A549 (cell line): ENCODE results near the gene SEMG2. TPM values are rescaled to one million over a fixed set of nuclear protein-coding genes. Genes with fewer than 3 reads are reported as not detected.

Source experiments
- ATAC-seq, 2 experiments: fragments of 200-7000 bp in 1 of 2; fragments of >200 bp in 1 of 2; cut with Nextera tagmentation in 1 of 2; cut with Tn5 transposase in 1 of 2; 3 replicates each; pipeline versions ENCODE4 v1.8.0 to v1.9.1; 2018 to 2020; ENCODE audit warnings: mild to moderate bottlenecking in 1 of 2, moderate library complexity in 1 of 2
- CTCF ChIA-PET: fragments of 300-600 bp; sonication (Branson Sonifier 250); formaldehyde crosslinking; extraction: SDS; loops from one replicate; lab custom pipeline; 2021; ENCODE audit warnings: antibody characterized with exemption, inconsistent platforms; lab: Yijun Ruan, JAX
- POLR2A ChIA-PET: fragments of 350-600 bp; formaldehyde crosslinking; extraction: SDS; loops from one replicate; lab custom pipeline; 2021; ENCODE audit warnings: antibody characterized with exemption, inconsistent platforms; lab: Yijun Ruan, JAX
- DNase-seq, 2 experiments: peaks; one replicate each; pipeline versions ENCODE4 v3.0.0 to v3.0.0-alpha.2; 2011 to 2016; ENCODE audit warnings: low read depth in 1 of 2, low spot score in 1 of 2
- FAIRE-seq: peaks from 2 replicates; lab custom pipeline; 2011; peaks lifted over from hg19 to GRCh38; lab: Jason Lieb, UNC
- H3K27ac ChIP-seq, 2 experiments: fragments of >200 bp; sonication (Bioruptor Twin); formaldehyde crosslinking; 3 replicates each; pipeline ENCODE4 v1.5.1; 2016 to 2017
- H3K4me1 ChIP-seq: fragments of >200 bp; sonication (Bioruptor Twin); formaldehyde crosslinking; 3 replicates; pipeline ENCODE4 v1.6.1; 2016
- H3K4me2 ChIP-seq: fragments of >200 bp; sonication (Bioruptor Twin); formaldehyde crosslinking; 3 replicates; pipeline ENCODE4 v1.6.1; 2016
- H3K4me3 ChIP-seq: fragments of >200 bp; sonication (Bioruptor Twin); formaldehyde crosslinking; 3 replicates; pipeline ENCODE4 v1.5.1; 2016
- H3K9me3 ChIP-seq: fragments of >200 bp; sonication (Bioruptor Twin); formaldehyde crosslinking; 3 replicates; pipeline ENCODE4 v1.6.1; 2016
- BHLHE40 ChIP-seq: IDR thresholded peaks from 2 replicates; pipeline ENCODE4 v1.6.1; 2012; ENCODE audit warnings: low read depth, low read length, inconsistent platforms
- CTCF ChIP-seq: fragments of >200 bp; sonication (Bioruptor Twin); formaldehyde crosslinking; IDR thresholded peaks from 3 replicates; pipeline ENCODE4 v1.5.1; 2016
- EHF ChIP-seq: fragments of 250-450 bp; sonication (Bioruptor Pico); IDR thresholded peaks from 2 replicates; pipeline ENCODE4 v1.5.0; 2020; ENCODE audit warnings: mild to moderate bottlenecking
- EHMT2 ChIP-seq: fragments of 200-600 bp; sonication (generic); IDR thresholded peaks from 2 replicates; pipeline ENCODE4 v1.6.1; 2016; ENCODE audit warnings: antibody characterized with exemption, low read depth, mild to moderate bottlenecking, moderate library complexity
- EP300 ChIP-seq, 2 experiments: fragments of >200 bp; sonication (Bioruptor Twin); formaldehyde crosslinking; IDR thresholded peaks; 2 replicates in 1 of 2; 3 replicates in 1 of 2; pipeline ENCODE4 v1.6.1; 2016 to 2017
- ESRRA ChIP-seq: fragments of 150-350 bp; IDR thresholded peaks from 2 replicates; pipeline ENCODE4 v1.6.1; 2014; ENCODE audit warnings: mild to moderate bottlenecking, low read length, borderline replicate concordance
- FOSL2 ChIP-seq, 2 experiments: fragments of 450-650 bp in 1 of 2; fragments of >200 bp in 1 of 2; sonication (Bioruptor Twin) in 1 of 2; formaldehyde crosslinking; IDR thresholded peaks; 2 replicates each; pipeline versions ENCODE4 v1.5.0 to v1.6.1; 2016 to 2020; ENCODE audit warnings: mild to moderate bottlenecking in 1 of 2, moderate library complexity in 1 of 2
- GATA3 ChIP-seq: IDR thresholded peaks from 2 replicates; pipeline ENCODE4 v1.6.1; 2012; ENCODE audit warnings: borderline replicate concordance
- HES2 ChIP-seq: fragments of >200 bp; sonication (Bioruptor Twin); formaldehyde crosslinking; IDR thresholded peaks from 2 replicates; pipeline ENCODE4 v1.6.1; 2016
- HOXB5 ChIP-seq: fragments of 250-450 bp; sonication (Bioruptor Pico); IDR thresholded peaks from 2 replicates; pipeline ENCODE4 v1.5.0; 2020; ENCODE audit warnings: mild to moderate bottlenecking, moderate library complexity
- MAFK ChIP-seq: fragments of 450-650 bp; IDR thresholded peaks from 2 replicates; pipeline ENCODE4 v1.6.1; 2014; ENCODE audit not compliant: partially characterized antibody
- NFE2L2 ChIP-seq: fragments of 150-350 bp; conservative IDR thresholded peaks from 2 replicates; pipeline ENCODE4 v1.6.1; 2014; ENCODE audit warnings: low read length
- NPAS2 ChIP-seq: fragments of 250-450 bp; sonication (Bioruptor Pico); IDR thresholded peaks from 2 replicates; pipeline ENCODE4 v1.8.0; 2022; ENCODE audit warnings: mild to moderate bottlenecking, moderate library complexity, borderline replicate concordance
- NR3C1 ChIP-seq: fragments of >200 bp; sonication (Bioruptor Twin); formaldehyde crosslinking; IDR thresholded peaks from 3 replicates; pipeline ENCODE4 v1.6.1; 2017
- PBX3 ChIP-seq: IDR thresholded peaks from 2 replicates; pipeline ENCODE4 v1.6.1; 2012
- PHF8 ChIP-seq: fragments of 200-600 bp; sonication (generic); IDR thresholded peaks from 2 replicates; pipeline ENCODE4 v1.6.1; 2016; ENCODE audit warnings: low read depth, mild to moderate bottlenecking, antibody characterized with exemption, moderate library complexity, borderline replicate concordance
- POLR2AphosphoS2 ChIP-seq: conservative IDR thresholded peaks from 2 replicates; pipeline ENCODE4 v1.6.1; 2012; ENCODE audit warnings: low read length, improper control_type of control experiment, inconsistent platforms
- RCOR1 ChIP-seq: fragments of 150-350 bp; IDR thresholded peaks from 2 replicates; pipeline ENCODE4 v1.6.1; 2014; ENCODE audit warnings: antibody characterized with exemption, low read length, low read depth
- RFX5 ChIP-seq: fragments of 450-650 bp; IDR thresholded peaks from 2 replicates; pipeline ENCODE4 v1.7.1; 2014; ENCODE audit warnings: antibody characterized with exemption, mild to moderate bottlenecking, moderate library complexity
- RNF2 ChIP-seq: fragments of 200-600 bp; sonication (generic); IDR thresholded peaks from 2 replicates; pipeline ENCODE4 v1.6.1; 2016; ENCODE audit warnings: low read depth, mild to moderate bottlenecking, antibody characterized with exemption, moderate library complexity, borderline replicate concordance
- SMC3 ChIP-seq: fragments of >200 bp; sonication (Bioruptor Twin); formaldehyde crosslinking; IDR thresholded peaks from 3 replicates; pipeline ENCODE4 v1.6.1; 2018; ENCODE audit warnings: inconsistent platforms
- ZFP36 ChIP-seq: fragments of 450-650 bp; IDR thresholded peaks from 2 replicates; pipeline ENCODE4 v1.6.1; 2014; ENCODE audit warnings: borderline replicate concordance; ENCODE audit not compliant: partially characterized antibody
- ZNF302 ChIP-seq: fragments of 250-450 bp; sonication (Bioruptor Pico); IDR thresholded peaks from 2 replicates; pipeline ENCODE4 v1.9.0; 2021; ENCODE audit warnings: inconsistent platforms, mild to moderate bottlenecking, moderate library complexity
- ZSCAN20 ChIP-seq: fragments of 250-450 bp; sonication (Bioruptor Pico); IDR thresholded peaks from 2 replicates; pipeline ENCODE4 v1.8.0; 2022; ENCODE audit warnings: mild to moderate bottlenecking, moderate library complexity
- whole genome bisulfite sequencing: methylation state at CpG from one replicate; pipeline ENCODE4 v1.1.6; 2017; ENCODE audit errors: missing lambda C conversion rate; 5-methylcytosine and 5-hydroxymethylcytosine counted together
- polyA plus RNA-seq, 4 experiments: library from polyadenylated mRNA; depleted of rRNA in 3 of 4; stranded (reverse); fragments of >200 nt; fragmentation: RNase III in 1 of 4; extraction: RNeasy Plus Mini Kit Qiagen cat#74134 plus additional on column Dnase treatment in 1 of 4; gene quantifications; 2 replicates in 3 of 4; 3 replicates in 1 of 4; pipeline ENCODE4 v1.2.3, GENCODE V29; 2011 to 2017

SEMG2 gene
- polyA plus RNA-seq, 2 of the 4 experiments (the other 2 are of a cell fraction), result not detected

- Histone ChIP-seq H3K9me3 (no peaks in the 10 kb centered on the region), H3K27ac (no peak overlapping the region), H3K4me3 (no peak overlapping the region), H3K4me1 (peaks cover 6% of the 10 kb centered on the region; the same call in 1 of the 3 replicates), H3K4me2 (no peak overlapping the region)
- no peak for ATAC-seq
- 0% methylated on average over 2 of the region's 2 CpGs for WGBS
- TF ChIP-seq EP300 (IDR thresholded peaks at IDR 0.05) (no peak), RFX5 (no peak), EHF (CRISPR knock-in tag) (no peak)
- ChIA-PET POLR2A (no interaction called here), CTCF (interaction anchor here (0.5 to 1.3 kb wide), 6 partner anchors 10 to 301 kb away, joined by 3 to 4 read pairs (median 3); no protein-coding TSS in a partner anchor)
- no peak for FAIRE-seq
- no peak for DNase-seq
Observed at GRCh38 chr20:45179166-45179565, 42.0 kb upstream of the SEMG2 start.

GRCh38 chr20:45181639-45182038, 39.5 kb upstream of the SEMG2 start:
- FAIRE-seq (no peak), DNase-seq (no peak), ATAC-seq (no peak)
- H3K27ac ChIP-seq, result no peak overlapping the region
- peaks cover 2% of the 10 kb centered on the region; the same call in 1 of the 3 replicates for H3K4me1 ChIP-seq
- no peaks in the 10 kb centered on the region for H3K9me3 ChIP-seq
- no peak for TF ChIP-seq NFE2L2
- TF ChIP-seq PBX3, result no peak
- TF ChIP-seq NPAS2, result no peak
- no peak for TF ChIP-seq CTCF
- TF ChIP-seq MAFK, result no peak
- TF ChIP-seq ESRRA, result no peak
- TF ChIP-seq ZNF302 (CRISPR knock-in tag), result no peak
- TF ChIP-seq BHLHE40, result no peak
- no peak for TF ChIP-seq ZFP36
- TF ChIP-seq RNF2, result no peak
- no peak for TF ChIP-seq GATA3
- TF ChIP-seq PHF8, result no peak
- TF ChIP-seq HOXB5 (CRISPR knock-in tag), result no peak
- no peak for TF ChIP-seq NR3C1
- no peak for TF ChIP-seq EHMT2
- no peak for TF ChIP-seq SMC3
- TF ChIP-seq ZSCAN20 (CRISPR knock-in tag), result no peak
- no peak for TF ChIP-seq EP300 (IDR thresholded peaks at IDR 0.05)
- TF ChIP-seq POLR2AphosphoS2, result no peak
- ChIA-PET CTCF (interaction anchor here (0.6 to 1.9 kb wide), 3 partner anchors 15 to 138 kb away, joined by 3 to 4 read pairs (median 3); no protein-coding TSS in a partner anchor), POLR2A (no interaction called here)
- H3K4me2 ChIP-seq, result no peak overlapping the region
- no peak overlapping the region for H3K4me3 ChIP-seq
- WGBS, result 93% methylated on average over 2 of the region's 2 CpGs

GRCh38 chr20:45183084-45183483, 38.1 kb upstream of the SEMG2 start:
- WGBS, result 31% methylated on average over 2 of the region's 2 CpGs
- no peak for DNase-seq

More at GRCh38 chr20:45183084-45183483, 38.1 kb upstream of the SEMG2 start:
- CTCF ChIA-PET, result interaction anchor here (1.0 kb wide), 1 partner anchor 108 kb away, joined by 4 read pairs; no protein-coding TSS in a partner anchor
- no peak overlapping the region for H3K4me3 ChIP-seq
- no peak overlapping the region for H3K27ac ChIP-seq
- TF ChIP-seq RCOR1 (no peak), FOSL2 (IDR thresholded peaks at IDR 0.05) (no peak), FOSL2 (CRISPR knock-in tag; IDR thresholded peaks at IDR 0.05) (peak; percentile 22; the same call in 1 of the 2 replicates), HES2 (no peak)
- peaks cover 2% of the 10 kb centered on the region; the same call in 1 of the 3 replicates for H3K4me1 ChIP-seq
- POLR2A ChIA-PET, result no interaction called here
- ATAC-seq, result no peak
- no peak overlapping the region for H3K4me2 ChIP-seq
- H3K9me3 ChIP-seq, result no peaks in the 10 kb centered on the region
- peak; percentile 28 for FAIRE-seq
